DND-41 (cell line): ENCODE results near the gene TRMO.
"Not testable (repeated sequence)": the region's sequence is repeated elsewhere in the genome, so short reads cannot be mapped to it uniquely, and the experiment has no call there.

Experiments used
- ATAC-seq: fragments of 200-7000 bp; cut with Tn5 transposase; 3 replicates; pipeline ENCODE4 v1.9.1; 2021; ENCODE audit warnings: low read depth; ENCODE audit not compliant: insufficient read depth
- DNase-seq: peaks from one replicate; pipeline ENCODE4 v3.0.0-alpha.2; 2020
- H2AFZ ChIP-seq: 2 replicates; pipeline ENCODE4 v1.6.0; 2012; ENCODE audit warnings: low read depth, low read length
- H3K27ac ChIP-seq: 2 replicates; pipeline ENCODE4 v1.5.1; 2012; ENCODE audit warnings: low read length, inconsistent platforms
- H3K27me3 ChIP-seq: fragments of 200-600 bp; sonication (generic); 2 replicates; pipeline ENCODE4 v1.6.0; 2012; ENCODE audit warnings: low read length, mild to moderate bottlenecking, inconsistent platforms; ENCODE audit not compliant: insufficient read depth, poor library complexity
- H3K36me3 ChIP-seq: 2 replicates; pipeline ENCODE4 v1.5.1; 2012; ENCODE audit warnings: low read length, inconsistent platforms; ENCODE audit not compliant: insufficient read depth
- H3K4me1 ChIP-seq: 2 replicates; pipeline ENCODE4 v1.5.1; 2012; ENCODE audit warnings: mild to moderate bottlenecking, low read length; ENCODE audit not compliant: insufficient read depth
- H3K4me2 ChIP-seq: 2 replicates; pipeline ENCODE4 v1.6.0; 2012; ENCODE audit warnings: mild to moderate bottlenecking, moderate library complexity, low read length, inconsistent platforms; ENCODE audit not compliant: insufficient read depth
- H3K4me3 ChIP-seq, 2 experiments: fragments of 200-600 bp in 1 of 2; shearing (Covaris generic) in 1 of 2; 2 replicates each; pipeline ENCODE4 v1.5.1; 2012 to 2016; ENCODE audit warnings: inconsistent platforms in 2 of 2, low read length in 2 of 2, mild to moderate bottlenecking in 2 of 2, low read depth in 1 of 2, moderate library complexity in 1 of 2
- H3K79me2 ChIP-seq: 2 replicates; pipeline ENCODE4 v1.6.0; 2012; ENCODE audit warnings: low read length, inconsistent platforms; ENCODE audit not compliant: insufficient read depth
- H3K9ac ChIP-seq: 2 replicates; pipeline ENCODE4 v1.6.0; 2012; ENCODE audit warnings: low read depth, mild to moderate bottlenecking, inconsistent platforms, low read length, moderate library complexity
- H3K9me3 ChIP-seq: 2 replicates; pipeline ENCODE4 v1.5.1; 2012; ENCODE audit warnings: low read length, moderate library complexity, mild to moderate bottlenecking, inconsistent platforms; ENCODE audit not compliant: insufficient read depth, severe bottlenecking
- H4K20me1 ChIP-seq: 2 replicates; pipeline ENCODE4 v1.6.0; 2012; ENCODE audit warnings: low read length; ENCODE audit not compliant: insufficient read depth
- CTCF ChIP-seq: IDR thresholded peaks from 2 replicates; pipeline ENCODE4 v1.5.1; 2012; ENCODE audit warnings: borderline replicate concordance, low read length, moderate library complexity, mild to moderate bottlenecking; ENCODE audit not compliant: poor library complexity, severe bottlenecking; ENCODE audit errors: extremely low read depth
- EZH2 ChIP-seq: IDR thresholded peaks from 3 replicates; pipeline ENCODE4 v1.6.1; 2012; ENCODE audit warnings: borderline replicate concordance, low read depth, mild to moderate bottlenecking, moderate library complexity, low read length, inconsistent platforms; ENCODE audit not compliant: severe bottlenecking

TRMO gene

DNA sequence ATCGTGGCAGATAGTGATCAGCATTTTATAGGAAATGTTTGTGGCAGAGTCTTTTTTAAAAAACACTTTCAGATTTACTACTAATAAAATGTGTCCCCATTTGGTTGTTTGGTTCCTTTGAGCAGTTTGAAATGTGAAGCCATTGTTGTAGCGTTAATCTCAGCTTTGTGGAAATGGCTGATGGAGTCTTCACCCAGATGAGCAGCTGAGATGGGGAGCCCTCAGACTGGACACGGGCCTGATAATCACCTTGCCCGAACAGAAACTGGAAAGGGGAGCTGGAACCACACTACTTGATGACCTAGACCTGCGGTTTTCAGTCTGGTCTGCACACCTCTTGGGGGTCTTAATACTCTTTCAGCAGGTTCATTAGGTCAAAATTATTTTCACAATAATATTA, 40.3 kb upstream of the TRMO start:
- H2AFZ ChIP-seq = no peak overlapping the region
- TF ChIP-seq CTCF (no peak), EZH2 (no peak)
- H3K4me1 ChIP-seq = no peaks in the 10 kb centered on the region
- no peak overlapping the region for H3K4me3 ChIP-seq
- no peaks in the 10 kb centered on the region for H3K9me3 ChIP-seq
- no peaks in the 10 kb centered on the region for H3K27me3 ChIP-seq
- ATAC-seq (no peak), DNase-seq (no peak)
- H3K79me2 ChIP-seq = no peaks in the 10 kb centered on the region
- no peak overlapping the region for H3K9ac ChIP-seq
- H4K20me1 ChIP-seq = no peaks in the 10 kb centered on the region
- H3K27ac ChIP-seq = no peak overlapping the region
- no peaks in the 10 kb centered on the region for H3K36me3 ChIP-seq
- no peak overlapping the region for H3K4me2 ChIP-seq

DNA sequence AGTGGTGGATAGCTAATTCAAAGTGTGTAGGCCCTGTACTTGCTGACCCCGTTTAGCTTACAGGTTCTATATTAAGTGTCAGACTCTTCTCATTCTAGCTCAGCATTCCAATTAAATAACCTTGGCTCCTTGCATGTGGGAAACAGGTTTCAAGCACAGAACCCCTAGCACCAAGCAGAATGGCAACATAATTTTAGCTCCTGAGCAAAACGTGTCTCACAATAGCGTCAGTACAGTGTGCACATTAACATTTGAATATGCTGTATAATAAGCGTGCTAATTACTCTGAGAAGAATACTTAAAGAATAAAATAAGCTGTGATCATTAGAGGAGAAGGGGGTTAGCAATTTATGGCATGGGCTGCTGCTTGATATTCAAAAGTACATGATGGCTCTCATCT, 39.8 kb upstream of the TRMO start:
- ATAC-seq = no peak

GRCh38 chr9:97961361-97961760, 39.1 kb upstream of the TRMO start:
- Histone ChIP-seq H3K27me3 (no peaks in the 10 kb centered on the region), H3K4me3 (no peak overlapping the region), H3K9me3 (no peaks in the 10 kb centered on the region), H3K4me1 (no peaks in the 10 kb centered on the region), H4K20me1 (no peaks in the 10 kb centered on the region), H3K36me3 (no peaks in the 10 kb centered on the region), H2AFZ (no peak overlapping the region), H3K27ac (no peak overlapping the region), H3K79me2 (no peaks in the 10 kb centered on the region), H3K9ac (no peak overlapping the region), H3K4me2 (no peak overlapping the region)
- TF ChIP-seq CTCF = no peak
- TF ChIP-seq EZH2 = no peak
- ATAC-seq = no peak
- DNase-seq = no peak

More for the DNA sequence above, 39.8 kb upstream of the TRMO start:
- TF ChIP-seq CTCF = no peak
- H3K4me3 ChIP-seq = no peak overlapping the region
- H3K36me3 ChIP-seq = no peaks in the 10 kb centered on the region
- no peak overlapping the region for H3K9ac ChIP-seq
- no peak overlapping the region for H2AFZ ChIP-seq
- H3K9me3 ChIP-seq = no peaks in the 10 kb centered on the region
- no peak overlapping the region for H3K4me2 ChIP-seq
- no peak for DNase-seq
- no peak overlapping the region for H3K27ac ChIP-seq
- H3K4me1 ChIP-seq = no peaks in the 10 kb centered on the region
- no peaks in the 10 kb centered on the region for H4K20me1 ChIP-seq
- H3K79me2 ChIP-seq = no peaks in the 10 kb centered on the region
- no peaks in the 10 kb centered on the region for H3K27me3 ChIP-seq

GRCh38 chr9:97960678-97961328, 38.5 kb upstream of the TRMO start:
- ATAC-seq, H3K4me3 ChIP-seq, H4K20me1 ChIP-seq, H3K4me2 ChIP-seq, H3K9ac ChIP-seq, H3K27me3 ChIP-seq, H2AFZ ChIP-seq, H3K4me1 ChIP-seq, H3K36me3 ChIP-seq, H3K27ac ChIP-seq, H3K79me2 ChIP-seq, DNase-seq, H3K9me3 ChIP-seq: not testable (repeated sequence)
